A673 (cell line): ENCODE results near the gene MAS1L. TPM values are rescaled to one million over a fixed set of nuclear protein-coding genes. Genes with fewer than 3 reads are reported as not detected.

Source experiments
- BruUV-seq: library from RNA; stranded (reverse); fragments of 400-500 nt; replicated peaks from 2 replicates; lab custom pipeline; 2021; lab: Mats Ljungman, UMichigan
- CTCF ChIA-PET: fragments of 300-600 bp; sonication (Branson Sonifier 250); formaldehyde crosslinking; loops from one replicate; lab custom pipeline; 2022; ENCODE audit warnings: antibody characterized with exemption; lab: Charles Lee
- POLR2A ChIA-PET: fragments of 300-600 bp; sonication (Branson Sonifier 250); formaldehyde crosslinking; loops from one replicate; lab custom pipeline; 2022; ENCODE audit warnings: antibody characterized with exemption; ENCODE audit not compliant: low non-redundant PET; lab: Charles Lee
- DNase-seq: peaks from one replicate; pipeline ENCODE4 v3.0.0-alpha.2; 2015; ENCODE audit warnings: low spot score
- H3K27ac ChIP-seq: fragments of 200-600 bp; sonication (generic); 2 replicates; pipeline ENCODE4 v1.5.1; 2016; ENCODE audit warnings: mixed run types, low read depth, mild to moderate bottlenecking, mixed read lengths, antibody characterized with exemption, low read length; ENCODE audit not compliant: poor library complexity, severe bottlenecking
- H3K27me3 ChIP-seq: fragments of 200-600 bp; sonication (generic); replicated peaks from 2 replicates; pipeline ENCODE4 v1.6.1; 2017; ENCODE audit warnings: mixed run types, low read depth, mild to moderate bottlenecking, mixed read lengths, antibody characterized with exemption, low read length; ENCODE audit not compliant: insufficient read depth, poor library complexity
- H3K36me3 ChIP-seq: fragments of 200-600 bp; sonication (generic); 2 replicates; pipeline ENCODE4 v1.6.1; 2016; ENCODE audit warnings: mixed run types, mild to moderate bottlenecking, mixed read lengths, antibody characterized with exemption, low read length; ENCODE audit not compliant: insufficient read depth, poor library complexity, severe bottlenecking
- H3K4me1 ChIP-seq: fragments of 200-600 bp; sonication (generic); 2 replicates; pipeline ENCODE4 v1.6.1; 2017; ENCODE audit warnings: mixed run types, mild to moderate bottlenecking, mixed read lengths, antibody characterized with exemption, low read length; ENCODE audit not compliant: insufficient read depth, poor library complexity, severe bottlenecking
- H3K4me3 ChIP-seq: fragments of 200-600 bp; sonication (generic); 2 replicates; pipeline ENCODE4 v1.5.1; 2016; ENCODE audit warnings: low read depth, mixed run types, mild to moderate bottlenecking, mixed read lengths, low read length; ENCODE audit not compliant: poor library complexity, severe bottlenecking
- H3K9me3 ChIP-seq: fragments of 200-600 bp; sonication (generic); 2 replicates; pipeline ENCODE4 v1.6.1; 2016; ENCODE audit warnings: mixed run types, low read depth, mild to moderate bottlenecking, mixed read lengths, antibody characterized with exemption, low read length; ENCODE audit not compliant: poor library complexity, severe bottlenecking
- EZH2 ChIP-seq: fragments of 200-600 bp; sonication (generic); IDR thresholded peaks from 2 replicates; pipeline ENCODE4 v1.6.1; 2017; ENCODE audit warnings: borderline replicate concordance, low read depth, mild to moderate bottlenecking, mixed read lengths, antibody characterized with exemption, low read length; ENCODE audit not compliant: poor library complexity, severe bottlenecking
- intact Hi-C: fragments of 100-400 bp; cut with micrococcal nuclease; formaldehyde crosslinking; loops from one replicate; pipeline ENCODE4 v1.10.0; 2022; ENCODE audit not compliant: unreplicated experiment
- total RNA-seq: library from RNA; stranded (reverse); gene quantifications from 2 replicates; pipeline ENCODE4 v1.2.3, GENCODE V29; 2021
- TF ChIP-seq, protein P1 (sequence below): fragments of 300-800, 200-600 bp; sonication (generic); conservative IDR thresholded peaks from 2 replicates; pipeline ENCODE4 v1.5.1; 2017; ENCODE audit warnings: low read depth, mild to moderate bottlenecking, antibody characterized with exemption, low read length, moderate library complexity, mixed read lengths

The MAS1L gene
- total RNA-seq, 1 experiment from 2014 or later = not detected

DNA sequence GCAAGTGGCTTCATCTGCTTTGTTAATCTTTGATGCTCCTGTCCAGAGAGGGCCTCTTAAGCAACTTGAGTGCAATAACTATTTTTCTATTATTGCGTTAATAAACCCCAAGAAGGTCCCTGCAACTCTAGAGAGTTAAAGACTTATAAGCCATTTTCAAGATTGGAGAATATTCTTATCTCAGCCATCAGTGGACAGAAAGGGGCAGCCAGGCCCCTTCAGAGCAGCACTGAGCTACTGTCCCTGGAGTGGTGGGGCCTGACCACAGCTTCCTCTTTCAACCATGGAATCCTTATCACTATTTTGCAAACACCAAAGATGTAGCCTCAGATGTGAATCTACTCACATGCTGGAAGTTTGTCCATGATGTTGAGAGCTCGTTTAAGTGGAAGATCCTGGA, 2.8 kb upstream of the MAS1L start:
- H3K36me3 ChIP-seq = no peaks in the 10 kb centered on the region
- no peaks in the 10 kb centered on the region for H3K4me1 ChIP-seq
- BruUV-seq = no TSS peak
- CTCF ChIA-PET = no interaction called here
- H3K27me3 ChIP-seq = peaks cover 26% of the 10 kb centered on the region
- DNase-seq = no peak
- H3K9me3 ChIP-seq = no peaks in the 10 kb centered on the region
- no peak for TF ChIP-seq EZH2
- TF ChIP-seq, protein P1, sequence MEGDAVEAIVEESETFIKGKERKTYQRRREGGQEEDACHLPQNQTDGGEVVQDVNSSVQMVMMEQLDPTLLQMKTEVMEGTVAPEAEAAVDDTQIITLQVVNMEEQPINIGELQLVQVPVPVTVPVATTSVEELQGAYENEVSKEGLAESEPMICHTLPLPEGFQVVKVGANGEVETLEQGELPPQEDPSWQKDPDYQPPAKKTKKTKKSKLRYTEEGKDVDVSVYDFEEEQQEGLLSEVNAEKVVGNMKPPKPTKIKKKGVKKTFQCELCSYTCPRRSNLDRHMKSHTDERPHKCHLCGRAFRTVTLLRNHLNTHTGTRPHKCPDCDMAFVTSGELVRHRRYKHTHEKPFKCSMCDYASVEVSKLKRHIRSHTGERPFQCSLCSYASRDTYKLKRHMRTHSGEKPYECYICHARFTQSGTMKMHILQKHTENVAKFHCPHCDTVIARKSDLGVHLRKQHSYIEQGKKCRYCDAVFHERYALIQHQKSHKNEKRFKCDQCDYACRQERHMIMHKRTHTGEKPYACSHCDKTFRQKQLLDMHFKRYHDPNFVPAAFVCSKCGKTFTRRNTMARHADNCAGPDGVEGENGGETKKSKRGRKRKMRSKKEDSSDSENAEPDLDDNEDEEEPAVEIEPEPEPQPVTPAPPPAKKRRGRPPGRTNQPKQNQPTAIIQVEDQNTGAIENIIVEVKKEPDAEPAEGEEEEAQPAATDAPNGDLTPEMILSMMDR = no peak
- no peak overlapping the region for H3K4me3 ChIP-seq
- POLR2A ChIA-PET = no interaction called here
- no peak overlapping the region for H3K27ac ChIP-seq
- intact Hi-C loops = no loop called here

DNA sequence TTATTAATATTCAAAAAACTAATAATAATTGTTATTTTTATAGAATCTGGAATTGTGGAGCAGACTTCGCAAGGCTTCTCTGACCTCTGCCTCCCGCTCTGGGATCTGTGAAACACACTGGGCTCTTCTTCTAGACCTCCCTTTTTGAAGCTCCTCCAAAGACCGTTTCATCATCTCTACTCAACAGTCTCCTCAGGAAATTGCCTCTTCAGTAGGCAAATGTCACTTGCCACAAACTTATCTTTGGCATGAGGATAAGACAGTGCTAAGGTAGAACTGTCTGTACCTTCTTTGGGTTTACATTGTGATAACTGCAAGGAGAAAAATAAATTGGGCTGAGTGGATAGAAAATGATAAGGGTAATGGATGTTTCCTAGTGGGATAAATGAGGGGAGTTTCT, 2.3 kb upstream of the MAS1L start:
- Histone ChIP-seq H3K4me3 (no peak overlapping the region), H3K9me3 (no peaks in the 10 kb centered on the region), H3K36me3 (no peaks in the 10 kb centered on the region), H3K4me1 (no peaks in the 10 kb centered on the region), H3K27me3 (peaks cover 21% of the 10 kb centered on the region), H3K27ac (no peak overlapping the region)
- ChIA-PET CTCF (no interaction called here), POLR2A (no interaction called here)
- intact Hi-C loops = no loop called here
- DNase-seq = no peak
- BruUV-seq = no TSS peak
- TF ChIP-seq EZH2 = no peak
- TF ChIP-seq, protein P1 = no peak

DNA sequence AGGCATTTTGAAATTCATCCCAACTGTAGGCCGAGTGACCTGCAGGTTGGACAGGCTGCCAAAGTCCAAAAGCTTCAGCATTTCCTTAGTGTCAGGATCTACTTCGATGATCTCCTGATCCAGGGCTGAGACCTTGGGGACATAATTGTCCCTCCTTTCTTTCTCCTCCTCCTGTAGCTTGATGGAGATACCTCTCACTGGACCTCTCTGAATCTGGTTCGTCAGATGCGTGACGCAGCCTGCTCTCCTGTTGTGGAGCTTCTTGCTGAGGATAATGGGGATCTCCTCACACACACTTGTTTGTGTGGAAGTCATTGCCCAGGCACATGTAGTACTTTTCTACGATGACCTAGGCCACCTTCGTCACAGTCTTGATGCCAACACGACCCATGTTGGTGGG, 1.5 kb upstream of the MAS1L start:
- no TSS peak for BruUV-seq
- TF ChIP-seq, protein P1 = no peak
- TF ChIP-seq EZH2 = no peak
- H3K9me3 ChIP-seq = no peaks in the 10 kb centered on the region
- H3K4me1 ChIP-seq = no peaks in the 10 kb centered on the region
- no peak overlapping the region for H3K4me3 ChIP-seq
- intact Hi-C loops = no loop called here
- peaks cover 14% of the 10 kb centered on the region for H3K27me3 ChIP-seq
- DNase-seq = no peak
- ChIA-PET POLR2A (no interaction called here), CTCF (no interaction called here)
- no peak overlapping the region for H3K27ac ChIP-seq
- no peaks in the 10 kb centered on the region for H3K36me3 ChIP-seq
